ELF-1 (cell line): ENCODE measurements around the gene DCC.

Experiments
- DNase-seq: peaks from one replicate; pipeline ENCODE4 v3.0.0-alpha.2; 2016; ENCODE audit warnings: low read depth, low spot score

Gene DCC

DNA sequence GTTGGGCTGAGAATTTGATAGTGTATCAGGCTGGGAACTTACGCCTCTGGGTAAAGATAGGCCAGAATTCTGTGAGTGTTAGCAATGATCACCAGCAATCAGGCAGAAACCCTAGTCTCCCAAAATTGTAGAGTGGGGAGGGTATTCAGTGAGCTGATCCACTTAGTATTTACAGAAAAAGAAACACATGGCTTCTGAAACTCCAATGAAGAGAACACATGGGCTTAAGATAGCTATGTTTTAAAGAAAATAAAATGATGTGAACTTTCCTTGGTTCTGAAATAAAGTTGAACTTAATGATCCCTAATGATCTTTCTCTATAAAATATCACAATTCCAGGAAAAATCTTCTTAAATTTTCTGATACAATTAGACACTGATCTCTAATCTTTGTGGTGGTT, 472.8 kb downstream of the DCC start:
- DNase-seq, result no peak

GRCh38 chr18:52813635-52814416, 473.8 kb downstream of the DCC start:
- DNase-seq, result no peak

DNA sequence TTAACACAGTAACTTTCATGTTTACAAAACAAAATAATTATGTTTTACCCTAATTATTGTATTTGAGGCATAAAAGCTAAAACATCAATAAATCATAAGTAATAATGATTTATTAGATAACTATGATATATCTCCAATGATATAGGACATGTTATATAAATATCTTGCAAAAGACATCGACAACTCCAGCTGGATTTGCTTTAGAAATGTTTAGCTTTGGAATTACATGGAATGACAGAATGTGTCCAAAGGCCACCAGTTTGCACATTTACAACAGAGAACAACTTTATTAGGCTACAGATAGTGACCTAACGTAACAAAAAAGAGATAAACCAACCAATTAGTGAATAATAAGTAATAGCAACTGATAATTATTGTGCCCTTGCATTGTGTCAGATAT, 475.7 kb downstream of the DCC start:
- DNase-seq, result no peak

- no peak for DNase-seq
These were observed 476.1 kb downstream of the DCC start for GRCh38 chr18:52816121-52816520.

GRCh38 chr18:52822160-52822559, 482.2 kb downstream of the DCC start:
- no peak for DNase-seq

GRCh38 chr18:52824126-52824525, 484.1 kb downstream of the DCC start:
- DNase-seq, result no peak

GRCh38 chr18:52826994-52827393, 487.0 kb downstream of the DCC start:
- no peak for DNase-seq

DNA sequence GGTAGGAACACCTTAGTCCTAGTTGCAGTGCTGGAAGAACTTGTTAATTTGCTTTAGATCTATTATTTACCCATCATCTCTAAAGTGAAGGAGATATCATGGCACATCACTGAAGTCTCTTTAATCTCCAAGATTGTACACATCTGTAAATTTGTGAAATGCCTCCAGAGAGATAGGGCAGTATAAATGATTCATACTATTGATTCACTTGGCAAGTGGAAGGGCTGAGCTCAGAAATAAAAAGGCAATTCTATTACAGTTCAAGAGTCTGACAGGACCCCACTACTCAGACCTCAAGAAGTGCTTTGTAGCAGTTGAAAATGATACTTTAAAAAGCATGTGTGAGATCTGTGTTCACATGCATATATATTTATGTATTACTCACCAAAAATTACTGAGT, 489.3 kb downstream of the DCC start:
- no peak for DNase-seq

DNA sequence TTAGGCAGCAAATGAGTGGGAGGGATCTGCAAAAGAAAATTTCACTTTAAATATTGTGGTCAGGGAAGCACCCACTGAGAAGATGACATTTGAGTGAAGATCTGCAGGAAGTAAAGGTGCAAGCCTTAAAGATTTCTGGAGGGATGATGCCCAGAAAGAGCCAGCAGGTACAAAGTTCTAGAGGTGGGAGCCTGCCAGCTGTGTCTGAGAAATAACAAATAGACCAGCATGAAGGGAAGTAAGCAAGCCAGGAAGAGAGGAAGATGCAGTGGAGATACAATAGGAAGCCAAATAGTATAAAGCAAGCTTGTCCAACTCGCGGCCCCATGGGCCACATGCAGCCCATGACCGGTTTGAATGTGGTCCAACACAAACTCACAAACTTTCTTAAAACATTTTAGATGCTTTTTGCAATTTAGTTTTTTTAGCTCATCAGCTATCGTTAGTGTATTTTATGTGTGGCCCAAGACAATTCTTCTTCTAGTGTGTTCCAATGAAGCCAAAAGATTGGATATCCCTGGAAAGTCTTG, 489.9 kb downstream of the DCC start:
- DNase-seq, result no peak

DNA sequence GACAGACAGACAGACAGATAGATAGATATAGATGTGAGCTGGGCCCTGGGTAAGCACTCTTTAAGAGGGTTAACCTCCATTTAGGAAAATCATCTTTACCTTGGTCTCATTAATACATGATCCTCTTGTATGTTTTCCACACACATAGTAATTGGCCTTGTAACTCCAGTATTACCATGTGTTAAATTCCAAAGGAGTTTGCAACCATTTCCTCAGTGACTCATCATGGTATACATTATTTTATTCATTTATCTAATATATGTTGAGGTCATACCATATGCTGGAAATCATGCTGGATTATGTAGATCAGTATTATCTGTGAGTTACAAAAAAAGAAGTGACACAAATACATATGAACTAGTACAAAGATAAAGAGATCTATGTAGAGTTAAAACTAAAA, 504.3 kb downstream of the DCC start:
- no peak for DNase-seq

GRCh38 chr18:52845036-52845435, 505.0 kb downstream of the DCC start:
- no peak for DNase-seq

- DNase-seq, result no peak
These were observed 510.1 kb downstream of the DCC start for GRCh38 chr18:52850031-52850560.

GRCh38 chr18:52861558-52861957, 521.6 kb downstream of the DCC start:
- DNase-seq, result no peak

- no peak for DNase-seq
These were observed 529.4 kb downstream of the DCC start for GRCh38 chr18:52869349-52869923.

- DNase-seq, result peak; percentile 29
These were observed 530.2 kb downstream of the DCC start for GRCh38 chr18:52869942-52870907.

GRCh38 chr18:52874774-52875173, 534.8 kb downstream of the DCC start:
- no peak for DNase-seq

DNA sequence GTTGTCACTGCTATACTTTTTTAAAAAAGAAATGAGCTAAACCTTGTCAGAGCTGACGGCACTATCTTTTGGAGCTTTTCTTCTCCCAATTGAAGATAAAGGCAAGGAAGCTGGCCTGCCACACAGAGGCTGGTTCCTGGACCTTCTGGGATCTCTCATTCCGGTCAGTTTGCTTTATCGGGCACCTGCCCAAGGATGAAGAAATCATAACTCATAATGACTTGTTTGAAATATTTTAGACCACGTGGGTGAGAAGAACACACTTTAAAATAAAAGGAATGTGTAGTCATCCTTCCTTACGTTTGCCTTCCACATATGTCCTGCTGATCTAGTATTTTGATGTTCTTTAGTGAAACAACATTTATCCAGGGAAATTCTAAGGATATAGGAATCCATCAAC, 535.7 kb downstream of the DCC start:
- no peak for DNase-seq

- no peak for DNase-seq
These were observed 548.0 kb downstream of the DCC start for GRCh38 chr18:52888014-52888413.

- DNase-seq, result no peak
These were observed 554.8 kb downstream of the DCC start for GRCh38 chr18:52894801-52895200.

DNA sequence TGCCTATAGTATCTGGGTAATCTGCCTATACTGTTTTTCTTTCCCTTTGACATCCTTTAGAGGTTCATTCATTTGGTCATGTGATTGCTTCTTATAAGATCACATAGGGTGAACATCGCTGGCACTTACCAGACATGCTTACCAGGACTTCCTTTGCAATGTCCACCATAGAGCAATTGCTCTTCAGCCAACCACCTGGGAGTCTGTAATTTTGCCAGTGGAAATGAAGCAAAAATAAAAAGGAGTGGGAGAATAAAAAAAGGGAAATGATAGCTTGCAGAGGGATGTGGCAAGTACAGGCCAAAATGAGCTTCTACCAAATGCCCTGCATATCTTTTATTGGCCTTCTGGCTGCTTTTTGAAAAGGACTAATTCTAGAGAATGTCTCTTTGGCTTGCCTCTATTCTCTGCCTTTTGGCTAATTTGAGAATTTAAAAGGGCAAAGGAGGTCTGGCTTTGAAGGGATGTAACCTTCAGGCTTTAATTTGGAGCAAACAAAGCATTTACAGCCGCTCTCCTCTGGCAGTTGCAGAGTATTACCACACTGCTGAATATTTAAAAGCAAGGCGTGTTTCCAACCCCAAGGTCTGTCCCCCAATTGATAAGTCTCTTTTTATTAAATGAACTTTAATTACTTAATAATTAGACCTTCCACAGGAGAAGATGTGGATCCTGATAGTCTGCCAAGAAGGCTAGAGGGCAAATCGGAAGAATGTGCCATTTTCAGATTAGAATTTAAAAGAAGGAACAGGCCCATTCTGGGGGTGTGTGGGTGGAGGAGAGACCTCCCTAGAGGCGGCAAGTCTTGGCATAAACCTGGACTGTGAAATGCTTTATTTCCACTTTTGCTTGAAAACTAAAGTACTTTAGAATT, 557.9 kb downstream of the DCC start:
- DNase-seq, result no peak
